ENCODE measurements around the gene NLRP3.
"Not testable (repeated sequence)": the region's sequence is repeated elsewhere in the genome, so short reads cannot be mapped to it uniquely, and the experiment has no call there.

NLRP3 gene

DNA sequence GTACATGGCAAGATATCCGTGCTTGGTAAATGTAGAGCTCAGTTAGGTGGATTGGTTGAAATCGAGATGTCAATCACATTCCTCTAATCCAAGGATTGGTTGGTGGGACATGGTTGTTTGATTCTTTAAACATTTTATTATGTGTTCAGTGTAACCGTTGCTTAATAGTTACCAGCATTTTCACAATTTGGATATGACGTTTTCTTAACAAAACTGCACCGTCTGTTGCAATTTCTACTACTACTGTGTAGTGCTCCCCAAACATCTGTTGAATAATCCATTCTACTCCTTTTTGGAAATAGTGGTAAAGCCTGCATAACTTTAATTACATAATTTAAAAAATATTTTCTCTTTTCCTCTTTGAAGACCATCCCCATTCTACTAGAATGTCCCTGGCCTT is 25.6 kb downstream of the NLRP3 start:
- DNase-seq, result no peak

DNA sequence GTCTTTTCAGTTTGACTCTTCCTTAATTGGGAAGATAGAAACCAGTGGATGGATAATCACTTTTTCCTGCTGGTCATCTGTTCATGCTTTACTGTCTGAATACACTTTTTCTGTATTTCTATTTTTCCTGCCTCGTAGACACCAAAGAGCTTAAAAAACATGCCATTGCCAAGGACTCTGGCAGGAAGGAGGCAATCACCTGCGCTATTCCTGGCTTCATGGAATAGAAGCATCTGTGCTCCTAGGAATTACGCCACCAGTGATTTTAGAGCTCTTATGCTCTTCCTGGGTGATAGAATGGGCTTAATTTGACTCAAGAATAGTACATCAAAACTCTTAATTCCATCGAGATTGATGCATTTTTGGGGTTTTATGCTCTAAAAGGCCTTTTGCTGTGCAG is 26.2 kb downstream of the NLRP3 start:
- DNase-seq, result no peak

DNA sequence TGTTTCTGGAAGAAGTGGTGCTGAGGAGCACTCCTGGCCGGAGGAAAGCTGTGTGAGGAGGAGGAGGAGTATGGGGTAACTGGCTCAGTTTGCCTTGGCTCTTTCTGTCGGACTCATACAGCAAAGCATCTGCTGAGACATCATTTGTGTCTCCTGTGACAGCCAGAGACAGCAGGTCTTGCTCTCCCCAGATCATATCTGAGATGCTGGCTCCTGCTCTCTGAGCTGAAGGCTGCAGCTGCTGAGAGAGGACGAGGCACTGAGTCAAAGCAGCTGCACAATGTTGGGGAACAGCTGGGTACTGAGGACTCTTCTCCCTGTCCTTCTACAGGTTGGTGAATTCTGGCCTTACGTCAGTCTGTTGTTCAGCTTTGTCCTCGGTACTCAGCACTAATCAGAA is 27.7 kb downstream of the NLRP3 start:
- no peak for DNase-seq

DNA sequence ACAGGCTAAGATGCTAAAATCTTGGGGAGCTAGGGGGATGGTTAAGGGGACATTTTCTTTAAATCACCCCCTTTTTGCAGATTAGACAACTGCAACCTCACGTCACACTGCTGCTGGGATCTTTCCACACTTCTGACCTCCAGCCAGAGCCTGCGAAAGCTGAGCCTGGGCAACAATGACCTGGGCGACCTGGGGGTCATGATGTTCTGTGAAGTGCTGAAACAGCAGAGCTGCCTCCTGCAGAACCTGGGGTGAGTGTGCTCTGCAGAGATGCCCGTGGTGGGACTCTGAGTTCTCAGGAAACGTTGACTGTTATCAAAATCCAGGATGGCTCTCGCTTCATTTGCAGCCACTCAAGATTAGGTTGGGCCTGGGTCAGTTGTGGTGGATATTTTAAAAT is 28.6 kb downstream of the NLRP3 start:
- no peak for DNase-seq

DNA sequence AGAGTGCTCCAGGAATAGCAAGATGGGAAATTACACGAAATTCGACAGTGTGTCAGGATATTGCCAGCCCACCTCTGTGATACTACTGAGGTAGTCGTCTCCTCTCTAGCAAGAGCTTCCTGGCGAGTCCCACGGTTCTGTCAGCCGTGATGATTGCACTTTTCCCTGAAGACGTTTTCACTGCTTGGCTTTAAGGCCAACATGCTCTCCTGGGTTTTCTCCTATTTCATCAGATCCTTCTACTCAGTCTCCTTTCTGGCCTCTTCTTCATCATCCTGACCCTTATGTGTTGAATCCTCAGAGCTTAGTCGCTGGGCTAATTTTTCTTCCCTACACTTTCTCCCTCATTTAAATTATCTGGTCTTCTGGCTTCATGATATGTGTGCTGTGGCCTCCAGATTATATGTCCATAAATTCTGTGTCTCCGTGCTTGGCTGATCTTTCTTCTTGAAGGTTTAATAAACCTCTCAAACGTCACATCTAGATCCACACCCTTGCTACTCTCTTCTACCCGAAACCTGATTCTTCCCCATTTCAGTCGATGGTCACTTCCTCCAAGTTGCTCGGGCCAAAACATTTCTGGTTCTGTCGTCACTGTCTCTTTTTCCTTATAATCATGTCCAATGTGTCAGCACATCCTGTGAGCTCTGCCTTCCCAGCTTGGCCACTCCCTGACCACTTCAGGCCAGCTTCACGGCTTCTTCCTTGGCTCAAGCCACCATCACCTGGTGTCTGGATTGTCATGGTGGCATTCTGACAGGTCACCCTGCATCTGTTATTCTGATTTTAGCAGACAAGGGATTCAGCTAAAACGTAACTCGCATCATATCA is 29.8 kb downstream of the NLRP3 start:
- DNase-seq, result no peak

DNA sequence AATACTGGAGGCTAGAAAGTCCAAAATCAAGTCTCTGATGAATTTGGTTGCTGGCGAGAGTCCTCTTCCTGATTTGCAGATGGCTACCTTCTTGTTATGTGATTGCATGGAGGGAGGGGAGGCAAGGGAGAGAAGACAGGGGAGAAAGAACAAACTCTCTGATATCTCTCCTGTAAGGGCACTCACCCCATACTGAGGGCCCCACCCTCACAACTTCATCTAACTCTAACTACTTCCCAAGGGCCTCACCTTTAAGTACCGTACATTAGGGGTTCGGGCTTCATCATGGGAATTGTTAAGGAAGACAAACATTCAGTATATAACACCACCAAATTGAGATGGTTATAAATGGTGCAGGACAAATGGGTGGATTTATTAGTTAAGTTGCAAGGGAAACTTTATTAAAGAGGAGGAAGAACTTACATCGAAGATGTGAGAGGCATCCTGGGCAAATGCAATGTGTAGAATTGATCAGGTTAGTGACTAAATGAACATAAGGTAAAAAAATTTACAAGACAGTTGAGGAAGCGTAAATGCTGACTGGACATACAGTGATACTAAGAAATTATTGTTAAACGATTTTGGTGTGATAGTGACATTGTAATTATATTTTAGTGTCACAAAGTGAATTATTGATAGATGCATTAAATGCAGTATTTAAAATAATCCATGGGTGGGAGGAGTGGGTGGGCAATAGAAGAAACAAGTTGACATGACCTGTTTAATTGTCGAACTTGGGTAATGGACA is 31.4 kb downstream of the NLRP3 start:
- no peak for DNase-seq

GRCh38 chr1:247448107-247448791 is 32.3 kb downstream of the NLRP3 start:
- DNase-seq, result peak; percentile 43

DNA sequence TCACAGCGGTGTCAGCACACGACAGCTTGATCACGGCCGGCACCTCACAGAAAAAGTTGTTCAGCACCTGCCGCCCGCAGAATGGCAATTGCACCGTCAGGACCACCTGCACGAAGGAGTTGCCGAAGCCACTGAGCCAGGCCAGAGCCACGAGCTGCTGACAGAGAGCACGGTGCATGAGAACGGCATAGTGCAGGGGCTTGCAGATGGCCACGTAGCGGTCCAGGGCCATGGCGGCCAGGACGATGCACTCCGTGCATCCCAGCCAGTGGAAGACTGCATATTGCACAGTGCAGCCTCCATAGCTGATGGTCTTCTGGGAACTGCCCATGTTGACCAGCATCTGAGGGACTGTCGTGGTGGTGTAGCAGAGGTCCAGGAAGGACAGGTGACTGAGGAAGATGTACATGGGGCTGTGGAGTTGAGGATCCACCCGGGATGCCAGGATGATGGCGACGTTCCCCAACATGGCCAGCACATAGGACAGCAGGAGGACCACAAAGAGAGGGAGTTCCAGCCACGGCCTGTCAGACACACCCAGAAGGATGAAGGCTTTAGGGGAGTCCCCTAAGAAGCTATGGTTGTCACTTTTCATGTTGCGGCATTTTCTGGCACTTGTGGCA is 35.5 kb downstream of the NLRP3 start:
- no peak for DNase-seq

DNA sequence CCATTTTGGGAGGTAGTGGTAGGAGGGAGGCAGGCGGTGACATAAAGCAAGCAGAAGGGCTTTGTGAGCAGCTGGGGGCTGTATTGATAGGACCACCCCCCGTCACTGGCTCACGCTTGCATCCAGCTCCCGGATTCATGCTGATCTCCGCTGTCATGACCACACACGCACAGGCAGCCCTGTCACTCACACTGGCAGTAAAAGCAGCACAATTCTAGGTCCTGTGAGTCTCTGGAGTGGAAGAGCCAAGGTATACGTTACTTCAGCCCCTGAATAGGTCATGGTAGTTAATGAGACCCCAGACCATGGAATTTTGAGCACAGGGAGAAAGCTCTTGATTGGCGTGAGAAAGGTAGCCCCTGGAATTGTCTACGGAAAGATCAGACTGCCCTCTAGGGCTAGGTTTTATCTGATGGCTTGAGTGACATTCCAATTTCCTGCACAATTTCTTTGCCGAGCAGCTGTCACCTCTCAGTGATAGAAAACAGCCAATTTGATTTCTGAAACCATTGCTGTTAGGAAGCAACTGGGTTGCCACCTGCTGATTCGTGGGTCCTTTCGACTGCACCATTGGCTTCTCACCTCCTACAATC is 36.6 kb downstream of the NLRP3 start:
- DNase-seq, result no peak

- no peak for DNase-seq
Measured at GRCh38 chr1:247453245-247453644, 37.3 kb downstream of the NLRP3 start.

DNA sequence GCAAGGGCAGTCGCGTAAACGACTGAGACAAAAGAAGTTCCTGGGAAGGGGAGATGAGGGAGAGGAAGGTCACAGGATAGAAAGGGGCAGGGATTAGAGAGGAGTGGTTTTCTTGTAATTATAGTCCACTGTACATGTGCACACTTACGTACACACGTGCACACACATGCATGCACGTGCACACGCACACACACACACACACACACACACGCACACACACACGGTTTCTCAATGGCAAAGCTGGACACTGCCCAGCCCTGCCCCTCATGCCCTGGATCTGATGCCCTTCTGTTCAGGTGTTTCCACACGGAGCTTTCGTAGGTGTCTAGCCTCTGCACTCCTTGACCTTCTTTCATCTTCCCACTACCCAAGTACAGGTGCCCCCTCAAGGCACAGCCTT is 38.0 kb downstream of the NLRP3 start:
- no peak for DNase-seq

DNA sequence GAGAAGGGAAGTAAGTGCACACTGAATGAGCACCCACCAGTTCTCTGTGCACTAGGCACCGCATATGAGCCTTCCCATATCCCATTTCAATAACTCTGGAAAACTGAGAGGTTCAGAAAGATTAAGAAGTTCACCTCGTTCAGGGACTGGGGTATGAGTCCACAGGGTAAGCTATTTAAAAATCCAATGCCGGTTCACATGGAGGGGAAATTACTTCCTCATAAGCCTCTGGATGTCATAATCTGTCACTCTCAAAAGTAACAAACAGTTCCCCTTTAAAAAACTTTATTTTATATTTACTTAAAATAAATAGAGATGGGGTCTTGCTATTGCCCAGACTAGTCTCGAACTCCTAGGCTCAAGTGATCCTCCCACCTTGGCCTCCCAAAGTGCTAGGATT is 40.0 kb downstream of the NLRP3 start:
- DNase-seq, result no peak

- DNase-seq, result no peak
Measured at GRCh38 chr1:247456914-247457639, 41.1 kb downstream of the NLRP3 start.

GRCh38 chr1:247459507-247459906 is 43.5 kb downstream of the NLRP3 start:
- no peak for DNase-seq

- no peak for DNase-seq
Measured at GRCh38 chr1:247465796-247466195, 49.8 kb downstream of the NLRP3 start.

DNA sequence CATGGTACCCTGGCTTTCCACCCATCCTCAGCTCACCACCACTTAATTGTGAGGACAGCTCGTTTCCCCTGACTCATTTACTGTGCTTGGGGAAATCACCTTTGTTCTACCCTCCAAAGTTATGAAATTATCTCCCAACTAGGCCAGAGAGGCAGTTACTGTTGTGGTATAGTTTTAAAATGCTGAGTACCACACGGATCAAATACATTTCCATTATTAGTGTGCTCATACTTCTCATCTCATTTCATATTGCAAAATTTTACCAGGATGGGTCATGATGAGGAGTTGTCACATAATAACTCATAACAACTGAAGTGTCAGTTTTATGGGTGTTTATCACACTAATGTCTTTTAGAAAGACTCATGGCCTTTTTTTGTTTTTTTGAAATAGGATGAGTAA is 51.2 kb downstream of the NLRP3 start:
- DNase-seq, result no peak

DNA sequence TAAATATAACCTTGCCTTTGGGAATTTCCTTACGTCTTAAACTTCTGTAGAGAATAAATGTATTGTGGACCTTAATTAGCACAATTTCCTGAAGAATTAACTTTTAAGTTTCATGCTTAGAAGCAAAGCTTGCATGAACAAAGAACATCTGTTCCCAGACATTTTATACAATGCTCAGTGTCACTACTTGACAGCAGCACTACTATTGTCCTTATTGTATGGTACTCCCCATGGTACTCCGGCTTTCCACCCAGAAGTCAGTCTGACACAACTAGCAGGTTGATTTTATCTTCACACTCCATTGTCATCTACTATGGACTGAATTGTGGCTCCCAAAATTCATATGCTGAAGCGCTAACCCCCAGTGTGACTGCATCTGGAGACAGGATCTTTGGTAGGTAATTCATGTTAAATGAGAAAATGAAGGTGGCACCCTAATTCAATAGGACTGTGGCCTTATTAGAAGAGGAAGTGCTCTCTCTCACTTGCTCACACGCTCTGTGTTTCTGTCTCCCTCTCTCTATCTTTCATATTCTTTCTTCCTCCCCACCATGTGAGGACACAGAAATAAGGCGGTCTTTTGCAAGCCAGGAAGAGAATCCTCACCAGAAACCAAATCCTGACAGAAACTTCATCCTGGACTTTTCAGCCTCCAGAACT is 52.6 kb downstream of the NLRP3 start:
- DNase-seq, result no peak

GRCh38 chr1:247469141-247469535 is 53.2 kb downstream of the NLRP3 start:
- DNase-seq, result no peak

DNA sequence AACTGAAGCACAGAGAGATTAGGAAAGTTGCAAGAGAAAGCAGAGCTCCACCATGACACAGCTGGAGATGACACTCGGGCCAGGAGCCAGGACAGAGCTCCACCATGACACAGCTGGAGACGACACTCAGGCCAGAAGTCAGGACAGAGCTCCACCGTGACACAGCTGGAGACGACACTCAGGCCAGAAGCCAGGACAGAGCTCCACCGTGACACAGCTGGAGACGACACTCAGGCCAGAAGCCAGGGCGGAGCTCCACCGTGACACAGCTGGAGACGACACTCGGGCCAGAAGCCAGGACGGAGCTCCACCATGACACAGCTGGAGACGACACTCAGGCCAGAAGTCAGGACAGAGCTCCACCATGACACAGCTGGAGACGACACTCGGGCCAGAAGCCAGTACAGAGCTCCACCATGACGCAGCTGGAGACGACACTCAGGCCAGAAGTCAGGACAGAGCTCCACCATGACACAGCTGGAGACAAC is 55.0 kb downstream of the NLRP3 start:
- DNase-seq, result not testable (repeated sequence)

- no peak for DNase-seq
Measured at GRCh38 chr1:247471445-247472016, 55.6 kb downstream of the NLRP3 start.

DNA sequence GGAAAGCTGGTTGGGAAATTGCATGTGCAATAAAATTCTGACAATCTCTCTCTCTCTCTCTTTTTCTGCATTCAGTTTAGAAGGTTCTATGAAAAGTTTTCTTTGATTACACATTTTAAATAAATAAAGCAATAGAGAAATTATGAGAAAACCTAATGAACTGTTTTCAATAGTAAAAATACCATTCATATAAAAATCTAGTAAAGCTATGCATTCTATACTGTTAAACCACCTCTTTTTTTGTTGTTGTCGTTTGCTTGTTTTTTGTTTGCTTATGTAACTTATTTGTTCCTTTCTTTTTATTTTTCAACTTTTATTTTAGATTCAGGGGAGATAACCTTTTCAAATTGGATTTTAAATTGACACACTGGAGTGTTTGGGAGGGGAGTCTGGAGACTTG is 56.1 kb downstream of the NLRP3 start:
- DNase-seq, result no peak
